ENCODE results near the gene NUP50.

Gene NUP50

GRCh38 chr22:45218976-45219375 is 55.3 kb downstream of the NUP50 start:
- Histone ChIP-seq H3K9ac (ENCODE audit: low read length) (no peak overlapping the region), H3K27me3 (ENCODE audit: control insufficient read depth, insufficient read depth, low read length) (no peaks in the 10 kb centered on the region), H3K4me3 (ENCODE audit: low read length) (no peak overlapping the region), H3K27ac (ENCODE audit: low read depth, low read length) (no peak overlapping the region), H3K4me1 (ENCODE audit: control insufficient read depth, insufficient read depth, low read length) (no peaks in the 10 kb centered on the region), H3K36me3 (ENCODE audit: control insufficient read depth, insufficient read depth, low read length) (no peaks in the 10 kb centered on the region)

- Histone ChIP-seq H3K9ac (ENCODE audit: low read length) (no peak overlapping the region), H3K4me1 (ENCODE audit: control insufficient read depth, insufficient read depth, low read length) (no peaks in the 10 kb centered on the region)
Measured at GRCh38 chr22:45221201-45221600, 57.5 kb downstream of the NUP50 start.

DNA sequence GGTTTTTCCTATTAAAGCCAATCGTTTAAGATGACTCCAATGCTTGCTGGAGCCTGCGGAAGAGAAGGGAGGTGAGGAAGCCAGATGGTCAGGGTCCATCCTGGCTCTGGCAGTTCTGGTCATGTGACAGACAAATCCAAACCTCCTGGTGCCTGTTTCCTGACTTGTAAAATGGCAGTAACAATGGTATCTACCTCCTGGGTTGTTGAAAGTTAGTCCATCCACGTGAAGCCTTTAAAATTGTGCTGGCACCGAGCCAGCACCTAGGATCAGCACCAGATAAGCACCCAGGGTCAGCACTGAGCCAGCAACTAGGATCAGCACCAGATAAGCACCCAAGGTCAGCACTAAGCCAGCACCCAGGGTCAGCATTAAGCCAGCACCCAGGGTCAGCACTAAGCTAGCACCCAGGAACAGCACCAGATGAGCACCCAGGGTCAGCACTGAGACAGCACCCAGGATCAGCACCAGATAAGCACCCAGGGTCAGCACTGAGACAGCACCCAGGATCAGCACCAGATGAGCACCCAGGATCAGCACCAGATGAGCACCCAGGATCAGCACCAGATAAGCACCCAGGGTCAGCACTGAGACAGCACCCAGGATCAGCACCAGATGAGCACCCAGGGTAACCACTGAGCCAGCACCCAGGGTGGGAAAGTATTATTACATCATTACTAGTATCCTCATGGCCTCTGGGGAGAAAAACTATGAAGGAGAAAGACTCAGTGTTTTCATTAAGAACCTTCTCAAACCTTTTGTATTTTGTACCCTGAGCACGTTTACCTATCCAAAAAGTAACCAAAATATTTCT is 59.8 kb downstream of the NUP50 start:
- peaks cover 3% of the 10 kb centered on the region for H3K4me1 ChIP-seq (ENCODE audit: control insufficient read depth, insufficient read depth, low read length)
- H3K27ac ChIP-seq (ENCODE audit: low read depth, low read length) = no peak overlapping the region
- H3K9ac ChIP-seq (ENCODE audit: low read length) = no peak overlapping the region
- H3K4me3 ChIP-seq (ENCODE audit: low read length) = no peak overlapping the region
- H3K27me3 ChIP-seq (ENCODE audit: control insufficient read depth, insufficient read depth, low read length) = no peaks in the 10 kb centered on the region
- H3K36me3 ChIP-seq (ENCODE audit: control insufficient read depth, insufficient read depth, low read length) = no peaks in the 10 kb centered on the region

More at GRCh38 chr22:45221201-45221600, 57.5 kb downstream of the NUP50 start:
- Histone ChIP-seq H3K27ac (ENCODE audit: low read depth, low read length) (no peak overlapping the region), H3K27me3 (ENCODE audit: control insufficient read depth, insufficient read depth, low read length) (no peaks in the 10 kb centered on the region), H3K4me3 (ENCODE audit: low read length) (no peak overlapping the region), H3K36me3 (ENCODE audit: control insufficient read depth, insufficient read depth, low read length) (no peaks in the 10 kb centered on the region)

- Histone ChIP-seq H3K9ac (ENCODE audit: low read length) (no peak overlapping the region), H3K4me1 (ENCODE audit: control insufficient read depth, insufficient read depth, low read length) (peaks cover 3% of the 10 kb centered on the region), H3K27ac (ENCODE audit: low read depth, low read length) (no peak overlapping the region), H3K27me3 (ENCODE audit: control insufficient read depth, insufficient read depth, low read length) (no peaks in the 10 kb centered on the region), H3K4me3 (ENCODE audit: low read length) (no peak overlapping the region), H3K36me3 (ENCODE audit: control insufficient read depth, insufficient read depth, low read length) (no peaks in the 10 kb centered on the region)
Measured at GRCh38 chr22:45224331-45224730, 60.6 kb downstream of the NUP50 start.

- Histone ChIP-seq H3K27ac (ENCODE audit: low read depth, low read length) (no peak overlapping the region), H3K4me1 (ENCODE audit: control insufficient read depth, insufficient read depth, low read length) (peaks cover 3% of the 10 kb centered on the region), H3K27me3 (ENCODE audit: control insufficient read depth, insufficient read depth, low read length) (no peaks in the 10 kb centered on the region), H3K9ac (ENCODE audit: low read length) (no peak overlapping the region), H3K4me3 (ENCODE audit: low read length) (no peak overlapping the region), H3K36me3 (ENCODE audit: control insufficient read depth, insufficient read depth, low read length) (no peaks in the 10 kb centered on the region)
Measured at GRCh38 chr22:45224988-45225731, 61.4 kb downstream of the NUP50 start.

- H3K27me3 ChIP-seq (ENCODE audit: control insufficient read depth, insufficient read depth, low read length) = no peaks in the 10 kb centered on the region
- H3K36me3 ChIP-seq (ENCODE audit: control insufficient read depth, insufficient read depth, low read length) = no peaks in the 10 kb centered on the region
- H3K27ac ChIP-seq (ENCODE audit: low read depth, low read length) = peak overlapping the region; percentile 9
- no peak overlapping the region for H3K4me3 ChIP-seq (ENCODE audit: low read length)
- peaks cover 3% of the 10 kb centered on the region for H3K4me1 ChIP-seq (ENCODE audit: control insufficient read depth, insufficient read depth, low read length)
- H3K9ac ChIP-seq (ENCODE audit: low read length) = no peak overlapping the region
Measured at GRCh38 chr22:45225732-45226502, 62.2 kb downstream of the NUP50 start.

GRCh38 chr22:45226503-45227186 is 62.9 kb downstream of the NUP50 start:
- no peak overlapping the region for H3K9ac ChIP-seq (ENCODE audit: low read length)
- no peak overlapping the region for H3K4me3 ChIP-seq (ENCODE audit: low read length)
- no peaks in the 10 kb centered on the region for H3K36me3 ChIP-seq (ENCODE audit: control insufficient read depth, insufficient read depth, low read length)
- no peak overlapping the region for H3K27ac ChIP-seq (ENCODE audit: low read depth, low read length)
- H3K27me3 ChIP-seq (ENCODE audit: control insufficient read depth, insufficient read depth, low read length) = no peaks in the 10 kb centered on the region
- peaks cover 3% of the 10 kb centered on the region for H3K4me1 ChIP-seq (ENCODE audit: control insufficient read depth, insufficient read depth, low read length)

- Histone ChIP-seq H3K9ac (ENCODE audit: low read length) (no peak overlapping the region), H3K27ac (ENCODE audit: low read depth, low read length) (no peak overlapping the region), H3K4me1 (ENCODE audit: control insufficient read depth, insufficient read depth, low read length) (peaks cover 3% of the 10 kb centered on the region), H3K36me3 (ENCODE audit: control insufficient read depth, insufficient read depth, low read length) (peaks cover 2% of the 10 kb centered on the region), H3K27me3 (ENCODE audit: control insufficient read depth, insufficient read depth, low read length) (no peaks in the 10 kb centered on the region), H3K4me3 (ENCODE audit: low read length) (no peak overlapping the region)
Measured at GRCh38 chr22:45227645-45228400, 64.1 kb downstream of the NUP50 start.

GRCh38 chr22:45228401-45228754 is 64.7 kb downstream of the NUP50 start:
- H3K36me3 ChIP-seq (ENCODE audit: control insufficient read depth, insufficient read depth, low read length) = peaks cover 2% of the 10 kb centered on the region
- no peak overlapping the region for H3K4me3 ChIP-seq (ENCODE audit: low read length)
- peaks cover 3% of the 10 kb centered on the region for H3K4me1 ChIP-seq (ENCODE audit: control insufficient read depth, insufficient read depth, low read length)
- no peak overlapping the region for H3K27ac ChIP-seq (ENCODE audit: low read depth, low read length)
- no peak overlapping the region for H3K9ac ChIP-seq (ENCODE audit: low read length)
- no peaks in the 10 kb centered on the region for H3K27me3 ChIP-seq (ENCODE audit: control insufficient read depth, insufficient read depth, low read length)

- H3K4me1 ChIP-seq (ENCODE audit: control insufficient read depth, insufficient read depth, low read length) = peaks cover 3% of the 10 kb centered on the region
- peaks cover 2% of the 10 kb centered on the region for H3K36me3 ChIP-seq (ENCODE audit: control insufficient read depth, insufficient read depth, low read length)
- no peak overlapping the region for H3K9ac ChIP-seq (ENCODE audit: low read length)
- H3K27me3 ChIP-seq (ENCODE audit: control insufficient read depth, insufficient read depth, low read length) = no peaks in the 10 kb centered on the region
- no peak overlapping the region for H3K4me3 ChIP-seq (ENCODE audit: low read length)
- H3K27ac ChIP-seq (ENCODE audit: low read depth, low read length) = no peak overlapping the region
Measured at GRCh38 chr22:45229181-45229580, 65.5 kb downstream of the NUP50 start.

GRCh38 chr22:45230026-45230721 is 66.4 kb downstream of the NUP50 start:
- Histone ChIP-seq H3K27me3 (ENCODE audit: control insufficient read depth, insufficient read depth, low read length) (no peaks in the 10 kb centered on the region), H3K9ac (ENCODE audit: low read length) (no peak overlapping the region), H3K36me3 (ENCODE audit: control insufficient read depth, insufficient read depth, low read length) (peaks cover 2% of the 10 kb centered on the region), H3K4me1 (ENCODE audit: control insufficient read depth, insufficient read depth, low read length) (peaks cover 3% of the 10 kb centered on the region), H3K4me3 (ENCODE audit: low read length) (no peak overlapping the region), H3K27ac (ENCODE audit: low read depth, low read length) (no peak overlapping the region)
